DMS153 treated with DMSO at 0.1 percent for 48 hours (cell line): ENCODE measurements around the gene ZNF185.

ENCODE experiments used
- DNase-seq: peaks from one replicate; lab custom pipeline; 2025; ENCODE audit not compliant: unreplicated experiment; lab: John Stamatoyannopoulos, UW

Gene ZNF185

GRCh38 chrX:152915541-152916241, 17.8 kb downstream of the ZNF185 start:
- no peak for DNase-seq

DNA sequence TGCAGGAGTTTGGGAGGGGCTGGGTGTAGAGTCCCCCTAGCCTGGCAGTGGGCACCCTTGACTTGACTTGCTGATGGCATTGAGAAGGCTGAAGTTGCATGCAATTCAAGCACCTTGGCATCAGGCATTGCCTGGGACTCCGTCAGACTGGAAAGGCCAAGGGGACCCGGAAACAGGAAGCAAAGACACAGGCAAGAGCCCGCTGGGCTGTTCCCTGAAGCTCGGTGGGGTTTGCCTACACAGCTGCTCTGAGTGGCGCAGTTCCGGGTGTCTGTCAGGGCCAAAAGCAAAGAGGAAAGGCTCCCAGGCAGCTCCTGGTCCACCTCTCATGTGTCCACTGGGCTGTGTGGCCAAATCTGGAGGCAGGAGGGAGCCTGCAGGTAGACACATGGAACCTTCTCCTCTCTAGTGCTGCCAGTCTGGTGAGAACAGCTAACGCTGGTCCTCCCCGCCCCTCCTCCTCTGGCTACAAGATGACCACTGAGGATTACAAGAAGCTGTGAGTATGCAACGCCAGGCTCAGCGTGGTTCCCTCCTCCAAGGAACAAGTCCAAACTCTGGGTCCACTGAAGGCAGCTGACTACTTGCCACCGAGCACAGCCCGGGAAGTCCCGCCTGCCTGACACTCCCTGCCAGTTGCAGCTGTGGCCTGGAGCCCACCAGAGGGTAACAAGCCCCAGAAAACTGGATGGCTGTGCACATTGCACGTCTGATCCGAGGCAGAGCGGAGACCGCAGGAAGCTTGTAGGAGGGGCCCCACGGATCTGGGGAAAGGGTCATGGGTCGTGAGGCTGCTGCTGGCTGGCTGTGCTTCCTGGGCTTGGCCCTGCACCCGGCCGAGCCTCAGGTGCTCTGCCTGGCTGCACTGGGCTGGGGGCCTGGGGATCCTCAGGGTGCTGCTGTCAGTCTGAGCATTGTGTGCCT, 20.1 kb downstream of the ZNF185 start:
- DNase-seq = no peak

GRCh38 chrX:152918707-152919106, 20.8 kb downstream of the ZNF185 start:
- DNase-seq = no peak

DNA sequence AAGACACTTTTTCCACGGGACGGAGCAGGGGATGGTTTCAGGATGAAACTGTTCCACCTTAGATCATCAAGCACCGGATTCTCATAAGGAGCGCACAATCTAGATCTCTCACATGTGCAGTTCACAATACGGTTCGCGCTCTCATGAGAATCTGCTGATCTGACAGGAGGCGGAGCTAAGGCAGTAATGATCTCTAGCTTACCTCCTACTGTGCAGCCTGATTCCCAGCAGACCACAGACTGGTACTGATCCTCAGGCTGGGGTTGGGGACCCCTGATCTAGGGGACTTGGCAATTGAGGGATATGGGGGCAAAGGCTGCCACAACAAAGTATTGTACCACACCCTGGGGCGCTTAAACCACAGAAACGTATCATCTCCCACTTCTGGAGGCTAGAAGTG, 25.7 kb downstream of the ZNF185 start:
- no peak for DNase-seq

DNA sequence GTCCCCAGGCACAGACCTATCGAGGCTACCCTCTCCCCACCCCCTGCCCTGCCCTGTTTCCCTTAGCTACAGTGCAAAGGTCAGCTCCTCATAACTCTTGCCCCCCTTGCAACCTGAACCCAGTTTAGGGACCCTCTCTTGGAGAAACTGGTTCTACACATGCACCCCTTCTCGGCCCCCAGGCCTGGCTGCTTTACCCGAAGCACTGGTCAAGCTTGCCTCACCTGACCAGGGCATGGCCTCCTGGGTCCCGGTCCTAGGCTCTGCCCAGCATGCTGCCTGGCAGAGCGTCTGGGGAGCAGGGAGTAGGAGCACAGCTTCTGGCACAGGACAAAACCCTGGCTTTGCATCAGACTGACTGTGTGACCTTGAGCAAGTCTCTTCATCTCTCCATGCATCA, 28.0 kb downstream of the ZNF185 start:
- no peak for DNase-seq

- DNase-seq = peak; percentile 47
Measured at GRCh38 chrX:152926279-152926678, 28.4 kb downstream of the ZNF185 start.

DNA sequence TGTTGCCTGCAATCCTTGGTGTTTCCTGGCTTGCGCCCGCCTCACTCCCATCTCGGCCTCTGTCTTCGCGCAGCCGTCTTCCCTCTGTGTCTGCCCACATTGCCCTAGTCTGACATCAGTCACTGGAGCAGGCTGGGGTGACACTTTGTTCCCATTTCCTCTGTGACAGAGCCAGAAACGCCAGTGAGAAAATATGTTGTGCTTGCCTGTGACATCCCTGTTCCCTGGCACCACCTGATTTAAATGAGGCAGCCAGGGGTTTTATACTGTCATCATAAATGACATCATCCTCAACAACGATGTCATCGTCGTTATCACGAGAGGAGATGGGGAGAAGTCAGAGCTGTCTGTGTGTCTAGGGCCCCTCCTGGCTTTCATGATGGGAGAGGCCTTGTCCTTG, 29.1 kb downstream of the ZNF185 start:
- no peak for DNase-seq

DNA sequence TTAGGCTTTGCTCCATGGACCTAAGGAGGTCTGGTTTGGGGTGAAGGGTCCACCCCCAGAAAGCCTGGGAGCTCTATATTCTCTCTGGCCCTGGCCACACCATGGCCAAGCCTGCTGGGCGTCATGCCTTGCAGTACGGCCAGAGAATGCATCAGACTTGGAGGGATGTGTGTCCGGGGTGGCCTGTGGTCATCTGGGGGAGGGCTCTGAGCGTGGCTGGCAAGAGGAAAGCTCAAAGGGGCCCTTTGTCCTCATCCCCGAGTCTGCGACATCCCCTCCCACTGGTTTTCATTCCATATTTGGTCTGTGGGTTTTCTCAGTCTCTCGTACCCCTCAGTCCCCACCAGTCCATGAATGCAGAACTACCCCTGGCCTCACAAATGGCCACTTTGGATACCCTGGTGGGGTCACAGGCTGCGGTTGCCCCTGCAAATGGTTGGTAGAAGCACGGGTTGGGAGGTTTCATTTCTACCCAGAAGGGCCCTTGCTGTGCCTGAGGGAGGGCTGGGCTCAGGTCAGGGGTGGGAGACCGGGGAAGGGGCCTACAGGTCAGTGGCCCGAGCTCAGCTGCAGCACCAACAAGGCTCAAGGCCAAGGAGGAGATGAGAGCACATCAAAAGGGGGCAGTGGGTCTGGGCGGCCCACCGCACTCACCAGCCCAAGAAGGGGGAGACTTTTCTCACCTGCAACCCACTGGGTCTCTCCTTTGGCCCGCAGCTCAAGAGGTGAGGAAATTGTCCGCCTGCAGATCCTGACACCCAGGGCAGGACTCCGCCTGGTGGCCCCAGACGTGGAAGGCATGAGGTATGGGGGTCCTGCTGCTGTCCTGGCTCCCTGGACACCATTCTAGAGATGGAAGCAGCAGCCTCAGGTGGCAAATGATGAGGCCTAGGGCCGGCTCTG, 30.2 kb downstream of the ZNF185 start:
- no peak for DNase-seq

- no peak for DNase-seq
Measured at GRCh38 chrX:152928761-152929400, 31.0 kb downstream of the ZNF185 start.

GRCh38 chrX:152929898-152930297, 32.0 kb downstream of the ZNF185 start:
- no peak for DNase-seq

- no peak for DNase-seq
Measured at GRCh38 chrX:152930516-152930915, 32.6 kb downstream of the ZNF185 start.

- no peak for DNase-seq
Measured at GRCh38 chrX:152932144-152932543, 34.3 kb downstream of the ZNF185 start.

DNA sequence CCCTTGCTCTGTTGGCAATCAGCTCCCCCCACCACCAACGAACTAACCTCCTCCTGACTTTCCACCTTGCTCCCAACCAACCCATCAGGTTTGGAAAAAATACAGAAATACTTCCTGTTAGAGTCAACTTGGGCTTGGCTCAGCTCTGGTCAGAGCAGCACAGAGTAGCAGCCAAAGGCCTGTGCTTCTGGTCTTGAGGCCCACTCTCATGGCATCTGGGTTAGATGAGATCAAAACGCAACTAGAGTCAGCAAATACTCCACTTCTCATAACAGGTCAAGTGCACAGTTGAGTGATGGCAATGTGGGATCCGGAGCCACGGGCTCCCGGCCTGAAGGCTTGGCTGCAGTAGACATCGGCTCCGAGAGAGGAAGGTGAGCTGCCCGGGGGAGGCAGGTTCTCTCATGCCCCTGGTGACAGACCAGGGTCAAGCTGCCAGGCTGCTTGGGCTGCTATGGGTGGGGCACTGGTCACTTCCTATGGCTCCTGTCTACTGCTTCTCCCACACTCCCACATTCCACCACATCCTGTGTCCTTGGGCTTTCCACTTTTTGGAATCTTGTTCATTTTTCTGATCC, 34.8 kb downstream of the ZNF185 start:
- no peak for DNase-seq

DNA sequence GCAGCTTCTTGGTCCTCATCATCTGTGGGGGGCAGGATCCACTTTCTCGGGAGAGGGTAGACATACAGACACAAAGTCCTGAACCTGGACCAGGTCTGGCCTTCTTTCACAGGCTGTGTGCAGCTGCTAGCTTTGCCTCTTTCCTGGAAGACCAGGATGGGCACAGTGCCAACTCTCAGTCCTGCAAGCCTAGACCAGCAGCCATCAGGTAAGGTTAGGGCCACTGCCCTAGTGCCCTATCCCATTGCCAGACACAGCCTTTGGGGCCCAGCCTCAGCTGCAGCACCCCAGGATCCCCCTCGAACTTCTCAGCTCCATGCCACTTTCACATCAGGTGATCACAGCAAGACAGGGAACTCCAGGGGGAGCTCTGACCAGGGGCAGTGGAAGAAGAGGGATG, 38.4 kb downstream of the ZNF185 start:
- DNase-seq = no peak

GRCh38 chrX:152937236-152937635, 39.4 kb downstream of the ZNF185 start:
- no peak for DNase-seq

GRCh38 chrX:152941328-152942076, 43.6 kb downstream of the ZNF185 start:
- DNase-seq = peak; percentile 97

DNA sequence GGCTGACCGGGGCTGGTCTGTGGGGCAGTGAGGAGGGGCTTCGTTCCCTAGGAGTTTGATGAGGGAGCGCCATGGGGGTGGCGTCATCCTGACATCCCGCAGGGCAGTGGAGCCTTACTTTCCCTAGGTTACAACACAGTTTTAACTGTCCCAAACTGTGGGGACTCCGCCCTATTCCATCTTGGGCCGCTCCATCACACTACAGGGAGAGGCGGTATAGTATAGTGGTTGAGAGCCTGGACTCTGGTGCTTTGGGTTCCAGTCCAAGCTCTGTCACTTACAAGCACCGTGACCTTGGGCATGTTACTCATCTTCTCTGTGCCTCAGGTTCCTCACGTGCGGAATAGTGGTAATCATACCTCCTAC, 44.2 kb downstream of the ZNF185 start:
- no peak for DNase-seq

- no peak for DNase-seq
Measured at GRCh38 chrX:152943826-152944225, 46.0 kb downstream of the ZNF185 start.

GRCh38 chrX:152945021-152945979, 47.4 kb downstream of the ZNF185 start:
- no peak for DNase-seq
